Astrocyte of the spinal cord (primary cell): ENCODE data around the gene CBLN2.
A peak's percentile ranks its signal among the peaks of the same experiment; 100 is the strongest.

ENCODE experiments used
- DNase-seq: peaks from one replicate; pipeline ENCODE4 v3.0.0; 2011; ENCODE audit warnings: low read depth, low spot score
- H3K4me3 ChIP-seq: 2 replicates; pipeline ENCODE4 v1.5.1; 2011; ENCODE audit warnings: low read depth, mild to moderate bottlenecking, low read length, moderate library complexity
- CTCF ChIP-seq: IDR thresholded peaks from 2 replicates; pipeline ENCODE4 v1.5.1; 2012; ENCODE audit warnings: low read depth, mild to moderate bottlenecking, low read length, inconsistent platforms
- in situ Hi-C: cut with HindIII; loops from 2 replicates; pipeline ENCODE4 v1.10.0; 2017; ENCODE audit warnings: low sequenced_read_pairs

CBLN2 gene

GRCh38 chr18:72555968-72556367 is 11.8 kb upstream of the CBLN2 start:
- no peak for TF ChIP-seq CTCF
- DNase-seq: no peak
- in situ Hi-C loops: no loop called here
- H3K4me3 ChIP-seq: no peak overlapping the region

- in situ Hi-C loops: no loop called here
- H3K4me3 ChIP-seq: no peak overlapping the region
- no peak for DNase-seq
- no peak for TF ChIP-seq CTCF
Observed at GRCh38 chr18:72555101-72555500, 11.0 kb upstream of the CBLN2 start.

- in situ Hi-C loops: no loop called here
- no peak for DNase-seq
- no peak for TF ChIP-seq CTCF
- H3K4me3 ChIP-seq: peak overlapping the region; percentile 31
Observed at GRCh38 chr18:72543357-72544055, 636 bp downstream of the CBLN2 start.

GRCh38 chr18:72542984-72543356 is 1.2 kb downstream of the CBLN2 start:
- peak overlapping the region; percentile 18 for H3K4me3 ChIP-seq
- in situ Hi-C loops: no loop called here
- TF ChIP-seq CTCF: no peak
- peak; percentile 22 for DNase-seq

- TF ChIP-seq CTCF: no peak
- in situ Hi-C loops: no loop called here
- DNase-seq: peak; percentile 5
- H3K4me3 ChIP-seq: no peak overlapping the region
Observed at GRCh38 chr18:72542342-72542741, 1.8 kb downstream of the CBLN2 start.

- no peak for DNase-seq
- peak; percentile 1 for TF ChIP-seq CTCF
- in situ Hi-C loops: no loop called here
- H3K4me3 ChIP-seq: no peak overlapping the region
Observed at GRCh38 chr18:72541871-72542332, 2.2 kb downstream of the CBLN2 start.
